Esophagus squamous epithelium (tissue), 5 donors: ENCODE results near the gene POLR3H. TPM values are rescaled to one million over a fixed set of nuclear protein-coding genes. Genes with fewer than 3 reads are reported as not detected.

Experiments
- DNase-seq: peaks from one replicate; lab custom pipeline; 2025; lab: John Stamatoyannopoulos, UW
- H3K27ac ChIP-seq, 4 donors: fragments of 200-600 bp; sonication (generic); one replicate each; pipeline ENCODE4 v1.5.1; 2016 to 2019; ENCODE audit warnings: mild to moderate bottlenecking in 1 of 4
- H3K27me3 ChIP-seq, 4 donors: fragments of 200-600 bp; sonication (generic); 1 replicate in 3 of 4; 2 replicates in 1 of 4; pipeline versions ENCODE4 v1.5.1 to v1.6.0; 2017 to 2021; ENCODE audit warnings: antibody characterized with exemption in 1 of 4
- H3K36me3 ChIP-seq, 3 donors: fragments of 200-600 bp; sonication (generic); one replicate each; pipeline ENCODE4 v1.5.1; 2016 to 2019
- H3K4me1 ChIP-seq, 3 donors: fragments of 200-600 bp; sonication (generic); one replicate each; pipeline ENCODE4 v1.5.1; 2017 to 2019
- H3K4me3 ChIP-seq, 4 donors: fragments of 200-600 bp; sonication (generic); 1 replicate in 3 of 4; 2 replicates in 1 of 4; pipeline ENCODE4 v1.5.1; 2016 to 2019; ENCODE audit warnings: mild to moderate bottlenecking in 2 of 4, moderate library complexity in 1 of 4
- H3K9me3 ChIP-seq, 3 donors: fragments of 200-600 bp; sonication (generic); one replicate each; pipeline ENCODE4 v1.5.1; 2016 to 2019
- POLR2A ChIP-seq, 4 donors: fragments of 450-650 bp; IDR thresholded peaks; one replicate each; pipeline ENCODE4 v1.6.1; 2017; ENCODE audit warnings: antibody characterized with exemption in 4 of 4, mild to moderate bottlenecking in 4 of 4, moderate library complexity in 3 of 4
- WGBS, 2 donors: methylation state at CpG; one replicate each; pipeline ENCODE4 v1.1.5; 2018; 5-methylcytosine and 5-hydroxymethylcytosine counted together
- intact Hi-C: fragments of 100-400 bp; cut with DNase I; formaldehyde crosslinking; loops from one replicate; pipeline ENCODE4 v1.15.0; 2022
- total RNA-seq, 4 donors: library from RNA; depleted of rRNA; stranded (reverse); fragments of >200 nt; gene quantifications; one replicate each; pipeline ENCODE4 v1.1.0, GENCODE V29; 2016
- TF ChIP-seq, protein P1 (sequence below), 6 experiments: fragments of 450-650 bp in 4 of 6; fragments of 200-600 bp in 2 of 6; sonication (generic) in 2 of 6; IDR thresholded peaks; one replicate each; pipeline ENCODE4 v1.5.1; 2016 to 2019; ENCODE audit warnings: antibody characterized with exemption in 6 of 6, mild to moderate bottlenecking in 4 of 6, moderate library complexity in 4 of 6
- donor health status: DM: yes; HTN: yes; CAD: no.

The POLR3H gene
- total RNA-seq, 4 donors from 2014 or later: 13.7 to 23.3 (median 16.1) TPM

GRCh38 chr22:41551877-41552582, 7.8 kb upstream of the POLR3H start:
- no peaks in the 10 kb centered on the region for H3K9me3 ChIP-seq
- no peak overlapping the region for H3K4me3 ChIP-seq
- TF ChIP-seq, protein P1, sequence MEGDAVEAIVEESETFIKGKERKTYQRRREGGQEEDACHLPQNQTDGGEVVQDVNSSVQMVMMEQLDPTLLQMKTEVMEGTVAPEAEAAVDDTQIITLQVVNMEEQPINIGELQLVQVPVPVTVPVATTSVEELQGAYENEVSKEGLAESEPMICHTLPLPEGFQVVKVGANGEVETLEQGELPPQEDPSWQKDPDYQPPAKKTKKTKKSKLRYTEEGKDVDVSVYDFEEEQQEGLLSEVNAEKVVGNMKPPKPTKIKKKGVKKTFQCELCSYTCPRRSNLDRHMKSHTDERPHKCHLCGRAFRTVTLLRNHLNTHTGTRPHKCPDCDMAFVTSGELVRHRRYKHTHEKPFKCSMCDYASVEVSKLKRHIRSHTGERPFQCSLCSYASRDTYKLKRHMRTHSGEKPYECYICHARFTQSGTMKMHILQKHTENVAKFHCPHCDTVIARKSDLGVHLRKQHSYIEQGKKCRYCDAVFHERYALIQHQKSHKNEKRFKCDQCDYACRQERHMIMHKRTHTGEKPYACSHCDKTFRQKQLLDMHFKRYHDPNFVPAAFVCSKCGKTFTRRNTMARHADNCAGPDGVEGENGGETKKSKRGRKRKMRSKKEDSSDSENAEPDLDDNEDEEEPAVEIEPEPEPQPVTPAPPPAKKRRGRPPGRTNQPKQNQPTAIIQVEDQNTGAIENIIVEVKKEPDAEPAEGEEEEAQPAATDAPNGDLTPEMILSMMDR (IDR thresholded peaks at IDR 0.05): no peak
- no peak for TF ChIP-seq POLR2A (IDR thresholded peaks at IDR 0.05)
- DNase-seq: no peak
- H3K36me3 ChIP-seq: no peaks in the 10 kb centered on the region
- intact Hi-C loops: no loop called here
- WGBS, 2 donors: 60 to 62% methylated on average over 10 of the region's 11 CpGs
- H3K4me1 ChIP-seq: peaks cover 0 to 6% (median 2%) of the 10 kb centered on the region in 3 donors
- H3K27ac ChIP-seq: no peak overlapping the region
- no peaks in the 10 kb centered on the region for H3K27me3 ChIP-seq

DNA sequence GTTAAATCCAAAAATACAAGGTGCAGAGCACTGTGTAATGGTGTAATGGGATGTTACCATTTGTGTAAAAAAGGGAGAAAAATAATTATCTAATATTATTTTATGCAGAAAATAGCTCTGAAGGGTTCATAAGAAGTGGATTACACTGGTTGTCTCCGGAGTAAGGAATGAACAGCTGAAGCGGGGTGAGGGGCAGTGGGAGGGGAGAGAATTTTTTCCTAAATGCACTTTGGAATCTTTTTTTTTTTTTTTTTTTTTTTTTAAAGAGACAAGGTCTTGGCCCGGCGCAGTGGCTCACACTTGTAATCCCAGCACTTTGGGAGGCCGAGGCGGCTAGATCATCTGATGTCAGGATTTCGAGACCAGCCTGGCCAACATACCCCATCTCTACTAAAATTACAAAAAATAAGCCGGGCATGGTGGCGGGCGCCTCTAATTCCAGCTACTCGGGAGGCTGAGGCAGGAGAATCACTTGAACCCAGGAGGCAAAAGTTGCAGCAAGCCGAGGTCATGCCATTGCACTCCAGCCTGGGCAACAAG, 6.8 kb upstream of the POLR3H start:
- Histone ChIP-seq H3K4me3 (no peak overlapping the region), H3K9me3 (no peaks in the 10 kb centered on the region), H3K27me3 (no peaks in the 10 kb centered on the region), H3K4me1 (no peaks in the 10 kb centered on the region), H3K27ac (no peak overlapping the region), H3K36me3 (no peaks in the 10 kb centered on the region)
- no peak for DNase-seq
- TF ChIP-seq, protein P1 (IDR thresholded peaks at IDR 0.05): no peak
- no peak for TF ChIP-seq POLR2A (IDR thresholded peaks at IDR 0.05)
- 77 to 83% methylated on average over 9 to 10 of the region's 12 CpGs for WGBS, 2 donors
- intact Hi-C loops: no loop called here

- Histone ChIP-seq H3K27ac (no peak overlapping the region), H3K27me3 (no peaks in the 10 kb centered on the region), H3K9me3 (no peaks in the 10 kb centered on the region), H3K4me1 (peaks cover 7 to 9% (median 8%) of the 10 kb centered on the region in 3 donors), H3K36me3 (no peaks in the 10 kb centered on the region), H3K4me3 (no peak overlapping the region)
- WGBS, 2 donors: 77 to 93% methylated on average over 4 to 5 of the region's 5 CpGs
- DNase-seq: no peak
- intact Hi-C loops: no loop called here
- TF ChIP-seq, protein P1 (IDR thresholded peaks at IDR 0.05): no peak
- TF ChIP-seq POLR2A (IDR thresholded peaks at IDR 0.05): no peak
Measured at GRCh38 chr22:41548830-41549211, 4.6 kb upstream of the POLR3H start.

DNA sequence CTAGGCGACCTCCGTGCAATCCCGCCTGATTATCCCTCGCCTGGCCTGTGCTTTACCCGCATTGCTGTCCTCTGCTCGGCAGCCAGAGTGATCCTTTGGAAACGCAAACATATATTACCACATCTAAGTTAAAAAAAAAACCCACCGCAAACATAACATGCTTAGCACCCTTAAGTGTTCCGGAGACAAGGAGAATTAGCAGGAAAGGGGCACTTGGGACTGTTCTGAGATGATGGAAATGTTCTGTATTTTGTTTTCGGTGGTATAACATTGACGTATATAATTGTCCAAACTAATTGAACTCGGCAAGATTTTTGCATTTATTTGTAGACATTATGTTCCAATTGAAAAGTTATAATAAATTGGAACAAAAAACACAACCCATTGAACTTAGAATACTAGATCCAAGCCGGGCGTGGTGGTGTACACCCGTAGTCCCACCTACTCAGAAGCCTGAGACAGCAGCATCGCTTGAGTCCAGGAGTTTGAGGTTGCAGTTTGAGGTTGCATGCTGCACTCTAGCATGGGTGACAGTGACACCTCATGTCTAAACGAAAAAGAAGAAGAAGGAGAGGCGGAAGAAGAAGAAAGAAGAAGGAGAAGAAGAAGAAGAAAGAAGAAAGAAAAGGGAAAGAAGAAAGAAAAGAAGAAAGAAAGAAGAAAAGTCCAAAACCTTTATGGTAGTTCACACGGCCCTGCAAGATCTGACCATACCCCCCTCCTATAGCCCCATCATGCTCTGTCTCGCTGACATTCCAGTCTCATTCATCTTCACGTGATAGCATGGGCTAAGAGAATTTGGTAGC, 604 bp upstream of the POLR3H start:
- H3K9me3 ChIP-seq: no peaks in the 10 kb centered on the region
- 25 to 27% methylated on average over 14 of the region's 21 CpGs for WGBS, 2 donors
- no peaks in the 10 kb centered on the region for H3K27me3 ChIP-seq
- no peak for DNase-seq
- H3K4me1 ChIP-seq: peaks cover 22 to 49% (median 25%) of the 10 kb centered on the region in 3 donors
- H3K27ac ChIP-seq: peak overlapping the region in 3 of 4 donors; percentile 93 to 96 (median 93)
- peak overlapping the region; percentile 75 to 95 (median 92) for H3K4me3 ChIP-seq
- peaks cover 0 to 19% (median 3%) of the 10 kb centered on the region in 3 donors for H3K36me3 ChIP-seq
- TF ChIP-seq, protein P1 (IDR thresholded peaks at IDR 0.05): no peak
- TF ChIP-seq POLR2A (IDR thresholded peaks at IDR 0.05): no peak
- intact Hi-C loops: no loop called here
